Superior temporal gyrus (tissue), 1 donor: ENCODE results near the gene BICRA.

Source experiments
- DNase-seq: peaks from one replicate; pipeline ENCODE4 v3.0.0-alpha.2; 2016; ENCODE audit errors: extremely low spot score

The BICRA gene

GRCh38 chr19:47749326-47749725 is 140.4 kb downstream of the BICRA start:
- no peak for DNase-seq

- DNase-seq: no peak
These were observed 141.8 kb downstream of the BICRA start for GRCh38 chr19:47750752-47751151.

GRCh38 chr19:47752440-47753211 is 143.7 kb downstream of the BICRA start:
- DNase-seq: no peak
